ENCODE measurements around the gene PLIN3.

PLIN3 gene, protein sequence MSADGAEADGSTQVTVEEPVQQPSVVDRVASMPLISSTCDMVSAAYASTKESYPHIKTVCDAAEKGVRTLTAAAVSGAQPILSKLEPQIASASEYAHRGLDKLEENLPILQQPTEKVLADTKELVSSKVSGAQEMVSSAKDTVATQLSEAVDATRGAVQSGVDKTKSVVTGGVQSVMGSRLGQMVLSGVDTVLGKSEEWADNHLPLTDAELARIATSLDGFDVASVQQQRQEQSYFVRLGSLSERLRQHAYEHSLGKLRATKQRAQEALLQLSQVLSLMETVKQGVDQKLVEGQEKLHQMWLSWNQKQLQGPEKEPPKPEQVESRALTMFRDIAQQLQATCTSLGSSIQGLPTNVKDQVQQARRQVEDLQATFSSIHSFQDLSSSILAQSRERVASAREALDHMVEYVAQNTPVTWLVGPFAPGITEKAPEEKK
- 12.3 to 22.5 (median 19.6) reads per million in 9 experiments for total RNA-seq

DNA sequence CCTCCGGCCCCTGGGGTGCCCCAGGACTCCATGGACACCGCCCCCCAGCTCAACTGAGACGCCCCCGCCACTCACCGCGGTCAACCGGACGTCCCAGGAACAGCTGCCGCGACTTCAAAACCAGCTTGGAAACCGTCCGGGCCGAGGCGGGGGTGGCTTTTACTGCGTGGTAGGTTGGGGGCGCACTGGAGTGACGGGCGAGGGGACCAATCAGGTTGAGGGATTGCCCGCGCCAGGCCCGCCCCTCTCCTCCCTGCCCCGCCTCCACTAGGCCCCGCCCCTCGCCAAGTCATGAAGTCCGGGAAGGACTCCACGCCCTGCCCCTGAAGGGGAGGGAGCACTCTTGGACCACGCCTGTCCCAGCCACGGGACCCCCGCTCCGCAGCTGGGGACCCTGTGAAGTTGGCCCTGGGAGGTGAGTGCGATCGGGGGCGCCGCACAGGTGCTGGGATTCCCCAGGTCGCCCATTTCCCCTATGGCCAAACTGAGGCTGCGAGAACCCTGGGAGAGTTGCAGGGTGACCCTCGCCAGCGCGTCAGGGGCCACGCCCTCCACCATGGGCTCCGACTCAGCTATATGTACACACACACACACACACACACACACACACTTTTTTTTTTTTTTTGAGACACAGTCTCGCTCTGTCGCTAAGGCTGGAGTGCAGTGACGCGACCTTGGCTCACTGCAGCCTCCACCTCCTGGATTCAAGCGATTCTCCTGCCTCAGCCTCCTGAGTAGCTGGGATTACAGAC is at the start of gene PLIN3:
TSS of gene PLIN3 (minus strand) at position 134 of the 752 bp plus-strand sequence. CDS start 6,273 bp downstream, outside the sequence.
- Mint-ChIP-seq H3K4me3 (peak within 1 kb of the TSS; percentile 79 to 84), H3K36me3 (ENCODE audit: insufficient read depth) (peaks cover 13% of the 10 kb centered on the region), H3K4me1 (ENCODE audit: low read depth in 2 of 2) (peaks cover 8 to 20% of the 10 kb centered on the region in 2 donors), H3K9me3 (no peaks in the 10 kb centered on the region), H3K27ac (peak within 1 kb of the TSS; percentile 76 to 88), H3K27me3 (no peaks in the 10 kb centered on the region)
- ATAC-seq (replicated peaks) (peak; percentile 92), DNase-seq (peak; percentile 79 to 80 (median 80))

DNA sequence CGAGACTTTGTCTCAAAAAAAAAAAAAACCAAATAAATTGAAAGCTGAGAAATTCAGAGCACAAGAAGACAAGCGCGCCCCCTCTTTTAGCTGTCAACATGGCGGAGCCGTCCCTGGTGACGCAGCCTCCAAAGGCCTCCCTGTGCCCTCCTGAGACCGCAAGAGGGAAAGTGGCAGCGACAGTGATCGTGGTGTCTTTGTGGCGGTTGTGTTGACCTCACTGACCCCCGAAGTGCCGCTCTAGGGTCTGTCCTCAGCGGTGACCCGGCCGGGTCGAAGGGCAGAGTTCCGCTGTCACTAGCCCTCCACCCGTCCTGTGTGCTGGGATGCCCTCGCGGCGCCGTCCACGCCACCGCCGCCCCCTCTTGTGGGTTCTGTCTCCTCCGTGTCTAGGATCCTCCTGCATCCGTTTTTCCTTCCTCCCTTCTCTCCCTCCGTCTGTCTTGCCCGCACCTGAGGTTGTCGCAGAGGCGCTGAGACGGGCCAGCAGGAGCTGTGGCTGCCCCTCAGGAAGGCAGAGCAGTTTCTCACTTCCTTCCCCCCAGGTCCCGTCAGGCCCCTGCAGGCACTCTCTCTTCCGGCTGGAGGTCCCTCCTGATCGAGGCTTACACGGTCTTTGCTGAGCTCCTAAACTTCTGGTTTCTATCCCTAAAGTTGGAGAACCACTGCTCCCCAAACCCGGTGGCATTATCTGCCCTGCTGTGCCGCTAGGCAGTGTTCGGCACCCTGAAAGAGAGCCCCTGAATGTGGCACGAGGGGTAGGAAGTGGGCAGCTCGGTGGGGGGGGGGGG is 49.0 kb upstream of the PLIN3 start:
- Mint-ChIP-seq H3K4me3 (peak overlapping the region; percentile 91 to 97), H3K9me3 (no peaks in the 10 kb centered on the region), H3K4me1 (ENCODE audit: low read depth in 2 of 2) (peaks cover 37 to 42% of the 10 kb centered on the region in 2 donors), H3K27me3 (no peaks in the 10 kb centered on the region), H3K27ac (peak overlapping the region; percentile 96), H3K36me3 (ENCODE audit: insufficient read depth) (peaks cover 39% of the 10 kb centered on the region)
- ATAC-seq (replicated peaks) = peak; percentile 35
- peak; percentile 18 to 48 (median 36) for DNase-seq

DNA sequence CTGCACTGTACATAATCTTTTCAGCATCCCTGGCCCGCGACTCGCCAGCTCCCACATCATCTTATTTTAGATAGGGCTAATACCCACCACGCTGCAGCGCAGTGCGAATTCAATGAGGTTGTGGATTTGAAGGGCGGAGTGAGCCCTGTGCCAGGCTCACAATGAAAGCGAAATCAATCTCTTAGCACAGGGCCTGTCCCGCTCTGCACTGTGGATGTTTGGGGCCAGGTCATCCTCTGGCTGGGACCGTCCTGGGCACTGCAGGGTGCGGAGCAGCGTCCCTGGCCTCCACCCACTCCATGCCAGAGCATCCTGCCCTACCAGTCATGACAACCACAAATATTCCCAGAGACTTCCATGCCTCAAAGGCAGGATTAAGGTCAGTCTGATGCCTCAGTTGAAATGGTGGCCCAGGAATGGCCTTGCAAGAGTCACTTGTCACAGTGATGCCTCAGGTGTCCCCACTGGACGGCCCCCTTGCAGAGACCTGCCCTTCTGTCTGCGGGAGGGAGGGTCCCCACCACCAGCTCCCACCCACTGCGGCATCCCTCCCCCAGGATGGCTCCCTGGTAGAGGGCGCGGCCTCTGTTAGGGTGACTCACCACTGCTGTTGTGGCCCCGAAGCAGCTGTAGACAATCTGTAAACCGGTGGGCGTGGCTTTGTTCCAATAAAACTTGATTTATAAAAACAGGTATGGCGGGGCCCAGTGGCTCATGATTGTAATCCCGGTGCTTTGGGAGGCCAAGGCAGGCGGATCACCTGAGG is 47.5 kb upstream of the PLIN3 start:
- ATAC-seq (replicated peaks) = peak; percentile 72
- H3K4me1 Mint-ChIP-seq (ENCODE audit: low read depth in 2 of 2) = peaks cover 44 to 53% of the 10 kb centered on the region in 2 donors
- peak; percentile 62 to 72 (median 70) for DNase-seq
- H3K9me3 Mint-ChIP-seq = no peaks in the 10 kb centered on the region
- peaks cover 38% of the 10 kb centered on the region for H3K36me3 Mint-ChIP-seq (ENCODE audit: insufficient read depth)
- H3K27me3 Mint-ChIP-seq = no peaks in the 10 kb centered on the region
- peak overlapping the region; percentile 96 for H3K27ac Mint-ChIP-seq
- peak overlapping the region; percentile 91 to 97 for H3K4me3 Mint-ChIP-seq

DNA sequence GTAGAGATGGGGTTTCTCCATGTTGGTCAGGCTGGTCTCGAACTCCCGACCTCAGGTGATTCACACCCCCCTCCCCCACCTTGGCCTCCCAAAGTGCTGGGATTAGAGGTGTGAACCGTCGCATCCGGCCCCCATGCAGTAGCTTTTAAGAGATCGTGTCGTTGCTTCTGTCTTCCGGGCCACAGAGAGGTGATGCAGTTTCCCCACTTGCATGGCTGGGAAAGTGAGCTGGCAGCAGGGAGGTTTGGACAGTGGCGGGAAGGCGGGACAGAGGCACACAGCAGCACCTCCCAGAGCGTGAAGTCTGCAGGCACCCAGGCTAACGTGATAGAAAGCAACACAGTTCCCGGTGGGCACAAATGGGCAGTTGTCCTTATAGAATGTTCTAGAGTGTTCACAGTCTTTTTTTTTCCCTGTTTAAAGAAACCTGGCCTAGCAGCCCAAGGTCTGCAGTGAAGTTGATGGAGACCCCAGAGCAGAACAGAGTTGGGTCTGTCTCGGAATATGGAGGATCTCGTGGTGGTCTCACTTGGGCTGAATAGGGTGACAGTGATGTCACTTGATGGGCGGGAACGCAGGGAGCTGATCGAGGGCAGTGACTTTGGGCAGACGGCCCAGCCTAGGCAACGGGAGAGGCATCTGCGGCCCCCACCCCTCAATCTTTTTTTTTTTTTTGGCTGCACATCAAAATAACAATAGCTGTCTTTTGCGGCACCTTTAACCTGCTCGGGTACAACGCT is 46.7 kb upstream of the PLIN3 start:
- Mint-ChIP-seq H3K4me3 (peak overlapping the region; percentile 91 to 97), H3K27ac (peak overlapping the region; percentile 96), H3K4me1 (ENCODE audit: low read depth in 2 of 2) (peaks cover 44 to 53% of the 10 kb centered on the region in 2 donors), H3K36me3 (ENCODE audit: insufficient read depth) (peaks cover 38% of the 10 kb centered on the region), H3K9me3 (no peaks in the 10 kb centered on the region), H3K27me3 (no peaks in the 10 kb centered on the region)
- DNase-seq = peak; percentile 27 to 51 (median 27)
- no peak for ATAC-seq (replicated peaks)

DNA sequence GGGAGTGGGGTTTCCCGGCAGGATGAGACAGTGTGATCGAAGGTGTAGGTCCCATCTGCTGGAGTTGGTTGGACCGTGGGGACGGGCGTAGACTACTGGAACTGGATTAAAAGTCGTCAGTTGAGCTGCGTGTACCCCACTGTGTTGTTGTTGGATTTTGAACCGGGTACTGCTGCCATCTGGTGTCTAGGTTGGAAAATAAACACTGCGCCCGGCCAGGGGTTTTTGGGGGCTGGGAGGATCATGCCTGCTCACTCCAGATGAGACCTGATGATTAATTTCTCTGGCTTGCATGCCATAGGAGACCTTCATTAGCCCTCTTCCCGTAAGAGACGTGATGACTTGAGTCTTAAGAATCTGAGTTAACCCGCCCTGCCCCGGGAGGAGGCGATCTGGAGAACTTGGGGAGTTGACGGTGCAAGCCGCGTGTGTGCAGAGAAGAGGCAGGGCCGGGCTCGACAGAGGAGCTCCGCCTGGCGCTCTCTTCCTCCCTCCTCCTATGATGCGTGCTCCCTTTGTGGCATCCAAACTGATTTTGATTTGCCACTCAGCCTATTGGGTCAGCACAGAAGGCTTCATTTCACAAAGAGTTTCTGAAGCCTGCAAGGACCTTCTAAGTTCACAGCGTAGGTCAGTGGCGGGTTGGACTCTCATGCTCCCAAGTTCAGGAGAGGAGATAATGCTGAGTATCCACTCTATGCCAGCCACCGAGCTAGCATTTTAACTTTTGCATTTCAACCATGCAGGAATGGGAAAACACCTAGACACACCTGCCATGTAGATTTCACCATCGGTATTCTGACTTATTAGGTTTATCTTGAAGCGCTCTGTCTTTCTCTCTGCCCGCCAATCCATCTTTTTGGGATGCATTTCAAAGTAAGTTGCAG is 44.6 kb upstream of the PLIN3 start:
- H3K27ac Mint-ChIP-seq = peak overlapping the region; percentile 96
- peaks cover 45% of the 10 kb centered on the region for H3K36me3 Mint-ChIP-seq (ENCODE audit: insufficient read depth)
- peak overlapping the region; percentile 91 to 97 for H3K4me3 Mint-ChIP-seq
- peaks cover 52 to 62% of the 10 kb centered on the region in 2 donors for H3K4me1 Mint-ChIP-seq (ENCODE audit: low read depth in 2 of 2)
- no peaks in the 10 kb centered on the region for H3K27me3 Mint-ChIP-seq
- ATAC-seq (replicated peaks) (peak; percentile 25), DNase-seq (peak; percentile 58 to 74 (median 61))
- no peaks in the 10 kb centered on the region for H3K9me3 Mint-ChIP-seq

DNA sequence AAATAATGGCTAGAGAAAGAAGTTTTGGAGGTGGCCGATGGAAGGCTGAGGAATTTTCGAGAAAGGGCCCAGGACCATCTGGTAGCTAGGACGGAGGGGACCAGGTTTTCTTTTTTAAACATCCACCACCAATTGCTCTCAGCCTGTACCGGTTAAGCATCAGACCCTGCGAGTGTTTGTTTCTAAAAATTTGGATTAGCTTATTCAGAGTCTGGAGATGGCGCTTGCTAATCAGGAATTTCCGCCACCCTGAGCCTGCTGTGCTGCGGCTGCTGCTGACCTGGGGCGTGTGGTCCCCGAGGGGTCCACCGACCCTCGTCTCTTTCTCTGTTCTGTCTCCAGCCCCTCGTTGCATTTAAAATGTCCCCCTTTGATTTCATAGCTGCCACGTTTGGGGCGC is 43.8 kb upstream of the PLIN3 start:
- H3K27me3 Mint-ChIP-seq = no peaks in the 10 kb centered on the region
- peaks cover 49 to 58% of the 10 kb centered on the region in 2 donors for H3K4me1 Mint-ChIP-seq (ENCODE audit: low read depth in 2 of 2)
- H3K4me3 Mint-ChIP-seq = peak overlapping the region; percentile 78 to 97
- H3K9me3 Mint-ChIP-seq = no peaks in the 10 kb centered on the region
- DNase-seq (no peak), ATAC-seq (replicated peaks) (no peak)
- H3K27ac Mint-ChIP-seq = peak overlapping the region; percentile 79 to 96
- H3K36me3 Mint-ChIP-seq (ENCODE audit: insufficient read depth) = peaks cover 38% of the 10 kb centered on the region

DNA sequence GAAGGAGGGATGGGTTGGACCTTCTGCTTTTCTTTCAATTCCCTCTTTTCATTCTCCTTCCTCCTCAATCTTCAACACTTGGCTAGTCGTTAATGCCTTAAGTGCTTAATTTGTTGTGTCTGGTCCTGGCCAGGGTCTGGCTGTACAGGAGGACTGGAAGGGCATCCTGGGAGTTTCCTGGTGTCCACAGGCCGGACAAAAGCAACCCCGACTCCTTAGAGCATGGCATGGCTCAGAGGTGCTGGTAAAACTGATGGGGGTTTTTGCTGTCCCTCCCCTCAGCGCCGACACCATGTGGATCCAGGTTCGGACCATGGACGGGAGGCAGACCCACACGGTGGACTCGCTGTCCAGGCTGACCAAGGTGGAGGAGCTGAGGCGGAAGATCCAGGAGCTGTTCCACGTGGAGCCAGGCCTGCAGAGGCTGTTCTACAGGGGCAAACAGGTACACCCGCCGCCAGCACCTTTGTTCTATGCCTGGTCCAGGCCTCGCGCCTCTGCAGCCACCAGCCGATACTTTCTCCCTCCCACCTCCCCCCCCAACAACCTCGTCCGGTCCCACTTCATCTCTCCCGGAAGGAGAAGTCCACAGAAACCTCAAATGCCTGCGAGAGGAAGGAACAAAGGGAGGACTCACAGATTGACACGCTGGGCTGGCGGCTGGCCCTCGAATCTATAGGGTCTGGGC is 43.3 kb upstream of the PLIN3 start:
- ATAC-seq (replicated peaks) (no peak), DNase-seq (no peak)
- no peaks in the 10 kb centered on the region for H3K9me3 Mint-ChIP-seq
- peak overlapping the region; percentile 79 to 96 for H3K27ac Mint-ChIP-seq
- H3K27me3 Mint-ChIP-seq = no peaks in the 10 kb centered on the region
- H3K36me3 Mint-ChIP-seq (ENCODE audit: insufficient read depth) = peaks cover 32% of the 10 kb centered on the region
- H3K4me3 Mint-ChIP-seq = peak overlapping the region; percentile 78 to 97
- H3K4me1 Mint-ChIP-seq (ENCODE audit: low read depth in 2 of 2) = peaks cover 46 to 58% of the 10 kb centered on the region in 2 donors

DNA sequence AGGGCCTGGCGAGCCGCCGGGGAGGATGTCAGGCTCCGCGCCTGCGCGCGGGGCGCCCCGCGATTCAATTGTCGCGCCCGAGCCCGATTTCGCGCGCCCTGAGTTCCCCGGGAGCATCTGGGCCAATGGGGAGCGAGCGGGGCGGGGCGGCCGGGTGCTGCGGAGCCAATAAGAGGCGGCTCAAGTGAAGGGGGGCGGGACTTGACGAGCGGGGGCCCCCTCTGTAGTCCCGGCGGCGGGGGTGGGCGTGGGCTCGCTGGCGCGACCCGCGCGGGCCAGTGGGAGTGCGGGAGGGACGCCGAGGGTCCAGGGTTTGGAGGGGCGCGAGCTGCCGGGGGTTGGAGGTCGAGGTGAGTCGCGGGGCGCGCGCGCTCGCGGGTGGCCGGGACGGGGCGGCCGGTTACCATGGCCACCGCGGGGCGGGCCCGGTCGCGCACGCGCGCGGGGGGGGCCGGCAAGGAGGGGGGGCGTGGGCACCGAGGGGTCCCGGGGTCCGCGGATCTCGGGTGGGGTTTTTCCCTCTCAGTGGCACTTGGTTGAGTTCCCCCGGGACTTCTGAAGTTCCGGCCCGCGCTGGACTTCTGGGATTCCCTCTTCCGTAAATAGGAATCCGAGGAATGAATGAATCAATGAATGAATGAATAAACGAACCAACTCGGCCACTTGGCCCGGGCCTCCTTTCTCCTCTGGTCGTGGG is 42.6 kb upstream of the PLIN3 start:
- H3K27me3 Mint-ChIP-seq = no peaks in the 10 kb centered on the region
- ATAC-seq (replicated peaks) = peak; percentile 81
- no peaks in the 10 kb centered on the region for H3K9me3 Mint-ChIP-seq
- peak; percentile 91 to 93 (median 91) for DNase-seq
- peak overlapping the region; percentile 78 to 97 for H3K4me3 Mint-ChIP-seq
- H3K27ac Mint-ChIP-seq = peak overlapping the region; percentile 79 to 96
- H3K36me3 Mint-ChIP-seq (ENCODE audit: insufficient read depth) = peaks cover 30% of the 10 kb centered on the region
- H3K4me1 Mint-ChIP-seq (ENCODE audit: low read depth in 2 of 2) = peaks cover 41 to 53% of the 10 kb centered on the region in 2 donors

DNA sequence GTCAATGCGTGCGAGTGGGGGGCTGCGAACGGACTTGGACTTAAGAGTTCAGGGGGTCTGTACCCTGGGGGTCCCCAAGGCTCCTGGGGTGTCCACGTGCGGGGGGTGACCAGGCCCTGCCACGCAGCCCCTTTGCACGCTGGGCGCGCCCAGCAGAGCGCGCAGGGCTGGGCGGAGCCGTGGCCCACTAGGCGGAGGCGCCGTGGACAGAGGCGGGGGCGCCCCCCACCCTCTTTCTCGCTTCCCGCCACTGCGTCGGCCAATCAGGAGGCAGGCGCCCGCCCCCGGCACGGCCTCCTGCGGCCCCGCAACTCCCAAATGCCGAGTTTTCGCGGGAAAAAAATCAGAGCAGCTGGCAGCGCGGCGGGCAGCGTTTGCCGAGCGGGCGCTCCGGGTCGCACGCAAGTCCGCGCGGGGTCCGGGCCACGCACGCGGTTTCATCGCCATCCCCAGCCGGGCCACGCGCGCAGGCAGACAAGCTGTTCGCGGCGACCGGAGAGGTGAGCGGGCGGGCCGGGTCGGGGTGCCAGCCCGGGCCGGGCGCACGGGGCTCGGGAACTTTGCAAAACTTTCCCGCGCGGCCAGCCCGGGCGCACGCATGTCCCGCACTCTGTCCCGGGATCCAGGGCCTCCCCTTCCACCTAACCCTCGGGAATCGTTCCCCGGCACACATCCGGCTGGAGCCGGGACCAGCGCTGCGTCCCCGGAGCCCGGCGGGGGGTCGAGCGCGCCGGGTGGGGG is 41.9 kb upstream of the PLIN3 start, which contains the start of gene UHRF1:
TSS of gene UHRF1 (plus strand) at position 346 of the 741 bp plus-strand sequence. CDS start 1,385 bp downstream, outside the sequence.
- H3K36me3 Mint-ChIP-seq (ENCODE audit: insufficient read depth) = peaks cover 33% of the 10 kb centered on the region
- H3K4me3 Mint-ChIP-seq = peak within 1 kb of the TSS; percentile 78 to 97
- peaks cover 36 to 46% of the 10 kb centered on the region in 2 donors for H3K4me1 Mint-ChIP-seq (ENCODE audit: low read depth in 2 of 2)
- H3K9me3 Mint-ChIP-seq = no peaks in the 10 kb centered on the region
- ATAC-seq (replicated peaks) = peak; percentile 2
- no peaks in the 10 kb centered on the region for H3K27me3 Mint-ChIP-seq
- peak within 1 kb of the TSS; percentile 79 to 96 for H3K27ac Mint-ChIP-seq
- no peak for DNase-seq

DNA sequence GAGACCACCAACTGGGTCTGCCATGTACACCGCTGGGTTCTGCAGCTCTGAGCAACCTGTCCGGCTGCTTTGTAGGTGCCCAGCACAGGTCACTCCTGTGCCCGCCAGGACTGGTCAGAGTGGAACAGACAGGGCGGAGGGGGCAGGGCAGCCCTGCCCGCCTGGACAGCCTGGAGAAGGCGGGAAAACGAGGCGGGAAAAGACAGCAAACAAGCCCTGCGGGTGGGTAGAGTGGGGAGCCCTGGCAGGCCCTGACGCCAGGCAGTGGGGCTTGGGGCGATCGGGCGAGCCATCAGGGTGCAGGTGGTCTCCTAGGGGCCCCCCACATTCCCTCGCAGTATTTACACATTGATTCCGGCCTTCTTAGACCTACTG is 41.3 kb upstream of the PLIN3 start:
- DNase-seq = no peak
- Mint-ChIP-seq H3K27me3 (no peaks in the 10 kb centered on the region), H3K4me1 (ENCODE audit: low read depth in 2 of 2) (peaks cover 31 to 40% of the 10 kb centered on the region in 2 donors), H3K9me3 (no peaks in the 10 kb centered on the region), H3K4me3 (peak overlapping the region; percentile 78 to 97), H3K27ac (peak overlapping the region; percentile 77 to 86), H3K36me3 (ENCODE audit: insufficient read depth) (peaks cover 31% of the 10 kb centered on the region)
- no peak for ATAC-seq (replicated peaks)

Data from effector memory CD8-positive, alpha-beta T cell (primary cell).